H9 (cell line): ENCODE results near the gene USH2A. TPM values are rescaled to one million over a fixed set of nuclear protein-coding genes. Genes with fewer than 3 reads are reported as not detected.

ENCODE experiments used
- DNase-seq: peaks from one replicate; pipeline ENCODE4 v3.0.0-alpha.2; 2017
- H2AFZ ChIP-seq: one replicate; pipeline ENCODE4 v1.6.1; 2013; ENCODE audit warnings: mild to moderate bottlenecking, low read length, control low read depth, moderate library complexity
- H2AK5ac ChIP-seq: 2 replicates; pipeline ENCODE4 v1.6.1; 2013; ENCODE audit warnings: low read length, control low read depth, mixed read lengths; ENCODE audit not compliant: insufficient read length
- H2BK120ac ChIP-seq: one replicate; pipeline ENCODE4 v1.6.1; 2013; ENCODE audit warnings: low read depth, mild to moderate bottlenecking, low read length, control low read depth, inconsistent platforms; ENCODE audit not compliant: poor library complexity, severe bottlenecking
- H2BK12ac ChIP-seq: 2 replicates; pipeline ENCODE4 v1.6.1; 2013; ENCODE audit warnings: low read length, control low read depth, mixed read lengths, low read depth; ENCODE audit not compliant: insufficient read length
- H2BK15ac ChIP-seq: 2 replicates; pipeline ENCODE4 v1.6.1; 2013; ENCODE audit warnings: low read depth, low read length, control low read depth
- H2BK20ac ChIP-seq: one replicate; pipeline ENCODE4 v1.6.1; 2013; ENCODE audit warnings: low read depth, mild to moderate bottlenecking, low read length, control low read depth, inconsistent platforms; ENCODE audit not compliant: poor library complexity, severe bottlenecking
- H2BK5ac ChIP-seq: 2 replicates; pipeline ENCODE4 v1.6.1; 2013; ENCODE audit warnings: low read length, control low read depth, mixed read lengths; ENCODE audit not compliant: insufficient read length
- H3K14ac ChIP-seq: 2 replicates; pipeline ENCODE4 v1.6.1; 2013; ENCODE audit warnings: low read length, control low read depth; ENCODE audit not compliant: insufficient read depth
- H3K18ac ChIP-seq: 2 replicates; pipeline ENCODE4 v1.6.1; 2013; ENCODE audit warnings: low read depth, mild to moderate bottlenecking, mixed read lengths, low read length, control low read depth; ENCODE audit not compliant: insufficient read length
- H3K23ac ChIP-seq: 2 replicates; pipeline ENCODE4 v1.6.1; 2013; ENCODE audit warnings: low read length, control low read depth, mixed read lengths, low read depth; ENCODE audit not compliant: insufficient read length
- H3K23me2 ChIP-seq: 2 replicates; pipeline ENCODE4 v1.6.1; 2013; ENCODE audit warnings: low read depth, mild to moderate bottlenecking, mixed read lengths, low read length, control low read depth; ENCODE audit not compliant: insufficient read length, poor library complexity, severe bottlenecking
- H3K27ac ChIP-seq: 2 replicates; pipeline ENCODE4 v1.5.1; 2013; ENCODE audit warnings: low read length, control low read depth, mixed read lengths, low read depth; ENCODE audit not compliant: insufficient read length
- H3K27me3 ChIP-seq: 2 replicates; pipeline ENCODE4 v1.6.1; 2013; ENCODE audit warnings: low read length, control low read depth, inconsistent platforms; ENCODE audit not compliant: insufficient read depth
- H3K4ac ChIP-seq: 2 replicates; pipeline ENCODE4 v1.6.1; 2013; ENCODE audit warnings: low read depth, mild to moderate bottlenecking, control low read depth, inconsistent platforms, low read length, moderate library complexity
- H3K4me1 ChIP-seq: 2 replicates; pipeline ENCODE4 v1.6.1; 2013; ENCODE audit warnings: low read length, control low read depth, inconsistent platforms; ENCODE audit not compliant: insufficient read depth
- H3K4me2 ChIP-seq: 2 replicates; pipeline ENCODE4 v1.6.1; 2013; ENCODE audit warnings: low read length, control low read depth, mixed read lengths; ENCODE audit not compliant: insufficient read length, insufficient read depth
- H3K56ac ChIP-seq: 2 replicates; pipeline ENCODE4 v1.6.1; 2013; ENCODE audit warnings: low read depth, mild to moderate bottlenecking, mixed read lengths, low read length, control low read depth; ENCODE audit not compliant: insufficient read length
- H3K79me1 ChIP-seq: 2 replicates; pipeline ENCODE4 v1.6.1; 2013; ENCODE audit warnings: low read depth, mild to moderate bottlenecking, moderate library complexity, low read length, control low read depth, inconsistent platforms; ENCODE audit not compliant: insufficient read depth, poor library complexity, severe bottlenecking
- H3K79me2 ChIP-seq: 2 replicates; pipeline ENCODE4 v1.6.1; 2013; ENCODE audit warnings: low read length, control low read depth, inconsistent platforms; ENCODE audit not compliant: insufficient read depth
- H3K9ac ChIP-seq: 2 replicates; pipeline ENCODE4 v1.6.1; 2013; ENCODE audit warnings: low read length, control low read depth, mixed read lengths; ENCODE audit not compliant: insufficient read length; ENCODE audit errors: extremely low read depth
- H3K9me3 ChIP-seq: one replicate; pipeline ENCODE4 v1.6.1; 2013; ENCODE audit warnings: low read depth, low read length, inconsistent platforms; ENCODE audit not compliant: control insufficient read depth
- H3T11ph ChIP-seq: one replicate; pipeline ENCODE4 v1.6.1; 2013; ENCODE audit warnings: mild to moderate bottlenecking, low read length, control low read depth, inconsistent platforms
- H4K20me1 ChIP-seq: one replicate; pipeline ENCODE4 v1.6.1; 2013; ENCODE audit not compliant: control insufficient read depth, insufficient read length, insufficient read depth
- H4K5ac ChIP-seq: 2 replicates; pipeline ENCODE4 v1.6.1; 2013; ENCODE audit warnings: low read depth, mild to moderate bottlenecking, mixed read lengths, low read length, control low read depth; ENCODE audit not compliant: insufficient read length
- H4K8ac ChIP-seq: replicated peaks from 2 replicates; pipeline ENCODE4 v1.6.1; 2013; ENCODE audit warnings: low read length, control low read depth, mixed read lengths, low read depth; ENCODE audit not compliant: insufficient read length
- H4K91ac ChIP-seq: 2 replicates; pipeline ENCODE4 v1.6.1; 2013; ENCODE audit warnings: low read depth, mild to moderate bottlenecking, moderate library complexity, mixed read lengths, low read length, control low read depth; ENCODE audit not compliant: insufficient read length
- H3K27ac Mint-ChIP-seq, 3 experiments: 2 replicates in 2 of 3; 3 replicates in 1 of 3; pipeline ENCODE4 v1.8.0; 2020 to 2021; ENCODE audit warnings: mixed read lengths in 3 of 3, mild to moderate bottlenecking in 1 of 3, moderate library complexity in 1 of 3
- H3K27me3 Mint-ChIP-seq: 2 replicates; pipeline ENCODE4 v1.8.0; 2021; ENCODE audit warnings: low read depth, mild to moderate bottlenecking, moderate library complexity, mixed read lengths
- H3K36me3 Mint-ChIP-seq, 3 experiments: 2 replicates in 2 of 3; 3 replicates in 1 of 3; pipeline ENCODE4 v1.8.0; 2020 to 2021; ENCODE audit warnings: low read depth in 3 of 3, mixed read lengths in 3 of 3; ENCODE audit not compliant: insufficient read depth in 1 of 3
- H3K4me1 Mint-ChIP-seq, 2 experiments: 2 replicates each; pipeline ENCODE4 v1.8.0; 2020; ENCODE audit warnings: mixed read lengths in 2 of 2
- H3K4me3 Mint-ChIP-seq, 2 experiments: 2 replicates in 1 of 2; 3 replicates in 1 of 2; pipeline ENCODE4 v1.8.0; 2020 to 2021; ENCODE audit warnings: mild to moderate bottlenecking in 2 of 2, mixed read lengths in 2 of 2, moderate library complexity in 1 of 2
- H3K9me3 Mint-ChIP-seq, 2 experiments: 2 replicates in 1 of 2; 3 replicates in 1 of 2; pipeline ENCODE4 v1.8.0; 2020; ENCODE audit warnings: mild to moderate bottlenecking in 2 of 2, mixed read lengths in 2 of 2, moderate library complexity in 1 of 2
- total RNA-seq: library from RNA; stranded (reverse); gene quantifications from 2 replicates; pipeline ENCODE4 v1.2.1, GENCODE V29; 2021
- TF ChIP-seq, protein P1 (sequence below): fragments of 200-600 bp; sonication (generic); conservative IDR thresholded peaks from 3 replicates; pipeline ENCODE4 v1.8.0; 2021; ENCODE audit warnings: antibody characterized with exemption, mild to moderate bottlenecking

The USH2A gene
- total RNA-seq, 1 experiment from 2014 or later: 0.11 TPM

DNA sequence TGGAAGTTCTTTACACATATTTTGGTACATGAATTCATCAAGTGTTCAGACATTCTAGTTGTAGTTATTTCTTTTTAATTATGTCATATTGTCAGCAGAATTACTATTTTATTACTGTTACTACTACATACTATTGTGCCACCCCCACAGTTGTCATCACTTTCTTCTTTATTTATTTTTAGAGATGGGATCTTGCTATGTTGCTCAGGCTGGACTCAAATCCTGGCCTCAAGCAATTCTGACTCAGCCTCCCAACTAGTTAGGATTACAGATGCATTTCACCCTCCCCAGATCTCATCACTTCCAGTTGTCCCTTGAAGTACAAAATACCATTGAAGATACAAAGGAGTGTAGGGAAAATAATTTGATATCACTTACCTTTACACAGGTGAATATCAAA is 598.2 kb downstream of the USH2A start:
- H3K56ac ChIP-seq: no peak overlapping the region

More for the DNA sequence above, 598.2 kb downstream of the USH2A start:
- Histone ChIP-seq H2AK5ac (no peak overlapping the region), H2BK120ac (no peak overlapping the region), H3K4me1 (no peaks in the 10 kb centered on the region), H3K23me2 (no peaks in the 10 kb centered on the region), H3K79me1 (no peaks in the 10 kb centered on the region), H3K14ac (no peak overlapping the region), H2BK15ac (no peak overlapping the region), H3K9me3 (no peaks in the 10 kb centered on the region), H4K8ac (no peak overlapping the region), H3T11ph (no peak overlapping the region), H3K9ac (no peak overlapping the region), H3K79me2 (no peaks in the 10 kb centered on the region), H2BK12ac (no peak overlapping the region), H3K4me2 (no peak overlapping the region), H2BK5ac (no peak overlapping the region), H2AFZ (no peak overlapping the region), H2BK20ac (no peak overlapping the region), H4K5ac (no peak overlapping the region), H3K4ac (no peak overlapping the region), H4K91ac (no peak overlapping the region), H3K27me3 (no peaks in the 10 kb centered on the region), H3K18ac (no peak overlapping the region), H3K27ac (no peak overlapping the region), H4K20me1 (no peaks in the 10 kb centered on the region), H3K23ac (no peak overlapping the region)
- Mint-ChIP-seq H3K27me3 (no peaks in the 10 kb centered on the region; the same call in 1 of the 2 replicates), H3K9me3 (peaks cover 3 to 5% of the 10 kb centered on the region in 2 experiments; a peak in 3 of 5 replicates), H3K36me3 (peaks cover 2 to 5% (median 2%) of the 10 kb centered on the region in 3 experiments; a peak in 5 of 7 replicates), H3K4me1 (no peaks in the 10 kb centered on the region; a peak in 1 of 4 replicates), H3K4me3 (no peak overlapping the region), H3K27ac (no peak overlapping the region)
- TF ChIP-seq, protein P1, sequence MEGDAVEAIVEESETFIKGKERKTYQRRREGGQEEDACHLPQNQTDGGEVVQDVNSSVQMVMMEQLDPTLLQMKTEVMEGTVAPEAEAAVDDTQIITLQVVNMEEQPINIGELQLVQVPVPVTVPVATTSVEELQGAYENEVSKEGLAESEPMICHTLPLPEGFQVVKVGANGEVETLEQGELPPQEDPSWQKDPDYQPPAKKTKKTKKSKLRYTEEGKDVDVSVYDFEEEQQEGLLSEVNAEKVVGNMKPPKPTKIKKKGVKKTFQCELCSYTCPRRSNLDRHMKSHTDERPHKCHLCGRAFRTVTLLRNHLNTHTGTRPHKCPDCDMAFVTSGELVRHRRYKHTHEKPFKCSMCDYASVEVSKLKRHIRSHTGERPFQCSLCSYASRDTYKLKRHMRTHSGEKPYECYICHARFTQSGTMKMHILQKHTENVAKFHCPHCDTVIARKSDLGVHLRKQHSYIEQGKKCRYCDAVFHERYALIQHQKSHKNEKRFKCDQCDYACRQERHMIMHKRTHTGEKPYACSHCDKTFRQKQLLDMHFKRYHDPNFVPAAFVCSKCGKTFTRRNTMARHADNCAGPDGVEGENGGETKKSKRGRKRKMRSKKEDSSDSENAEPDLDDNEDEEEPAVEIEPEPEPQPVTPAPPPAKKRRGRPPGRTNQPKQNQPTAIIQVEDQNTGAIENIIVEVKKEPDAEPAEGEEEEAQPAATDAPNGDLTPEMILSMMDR: no peak
- no peak for DNase-seq
